Fibroblast of lung (primary cell): ENCODE results near the gene PTGFRN. TPM values are rescaled to one million over a fixed set of nuclear protein-coding genes. Genes with fewer than 3 reads are reported as not detected.

ENCODE experiments used
- DNase-seq, 2 donors: peaks; one replicate each; pipeline versions ENCODE4 v3.0.0 to v3.0.0-alpha.2; 2010; ENCODE audit warnings: low read depth in 2 of 2
- H2AFZ ChIP-seq: 2 replicates; pipeline ENCODE4 v1.5.1; 2012; ENCODE audit warnings: low read length, control low read depth, inconsistent platforms
- H3K27ac ChIP-seq: 2 replicates; pipeline ENCODE4 v1.5.1; 2011; ENCODE audit warnings: low read length, control low read depth; ENCODE audit not compliant: insufficient read depth
- H3K27me3 ChIP-seq: 2 replicates; pipeline ENCODE4 v1.5.1; 2011; ENCODE audit warnings: mild to moderate bottlenecking, low read length; ENCODE audit not compliant: control insufficient read depth, insufficient read depth
- H3K36me3 ChIP-seq: 2 replicates; pipeline ENCODE4 v1.5.1; 2011; ENCODE audit warnings: low read length; ENCODE audit not compliant: control insufficient read depth, insufficient read depth
- H3K4me1 ChIP-seq: 2 replicates; pipeline ENCODE4 v1.5.1; 2011; ENCODE audit warnings: low read length; ENCODE audit not compliant: control insufficient read depth, insufficient read depth; ENCODE audit errors: extremely low read depth
- H3K4me2 ChIP-seq: 2 replicates; pipeline ENCODE4 v1.5.1; 2011; ENCODE audit warnings: low read length, control low read depth; ENCODE audit not compliant: insufficient read depth; ENCODE audit errors: extremely low read depth
- H3K4me3 ChIP-seq, 4 experiments: fragments of 200-600 bp in 1 of 4; sonication (generic) in 1 of 4; replicated peaks in 1 of 4; 2 replicates each; pipeline ENCODE4 v1.5.1; 2011 to 2016; ENCODE audit warnings: low read length in 4 of 4, low read depth in 3 of 4, mild to moderate bottlenecking in 3 of 4, control low read depth in 2 of 4, inconsistent platforms in 1 of 4, mixed read lengths in 1 of 4; ENCODE audit not compliant: insufficient read depth in 1 of 4; ENCODE audit errors: control extremely low read depth in 1 of 4
- H3K79me2 ChIP-seq: 2 replicates; pipeline ENCODE4 v1.5.1; 2012; ENCODE audit warnings: mild to moderate bottlenecking, low read length, inconsistent platforms; ENCODE audit not compliant: control insufficient read depth, insufficient read depth
- H3K9ac ChIP-seq: 2 replicates; pipeline ENCODE4 v1.5.1; 2011; ENCODE audit warnings: mild to moderate bottlenecking, low read length, control low read depth; ENCODE audit not compliant: insufficient read depth
- H3K9me3 ChIP-seq: 2 replicates; pipeline ENCODE4 v1.5.1; 2012; ENCODE audit warnings: low read depth, low read length; ENCODE audit not compliant: control insufficient read depth, insufficient read depth
- H4K20me1 ChIP-seq: 2 replicates; pipeline ENCODE4 v1.5.1; 2011; ENCODE audit warnings: low read length; ENCODE audit not compliant: control insufficient read depth, insufficient read depth; ENCODE audit errors: extremely low read depth
- EZH2 ChIP-seq: IDR thresholded peaks from 2 replicates; pipeline ENCODE4 v1.5.1; 2012; ENCODE audit warnings: low read length, control low read depth, mild to moderate bottlenecking; ENCODE audit errors: missing control alignments
- polyA plus RNA-seq, 2 donors: library from polyadenylated mRNA; depleted of rRNA in 1 of 2; stranded (reverse) in 1 of 2; unstranded in 1 of 2; fragments of >200 nt; gene quantifications; 2 replicates each; pipeline ENCODE4 v1.2.1, GENCODE V29; 2011 to 2012; ENCODE audit warnings: missing spikeins in 1 of 2
- total RNA-seq: library from RNA; depleted of rRNA; stranded (reverse); fragments of >200 nt; gene quantifications from 2 replicates; pipeline ENCODE4 v1.2.1, GENCODE V29; 2014
- TF ChIP-seq, protein P1 (sequence below), 2 donors: IDR thresholded peaks in 1 of 2; conservative IDR thresholded peaks in 1 of 2; 1 replicate in 1 of 2; 2 replicates in 1 of 2; pipeline ENCODE4 v1.5.1; 2011 to 2012; ENCODE audit warnings: low read length in 2 of 2, control low read depth in 1 of 2, inconsistent platforms in 1 of 2, low read depth in 1 of 2, mild to moderate bottlenecking in 1 of 2

The PTGFRN gene
- total and polyA plus RNA-seq, 2 donors (not counting 1 experiment from before 2014, with no cell fraction given): 0.72 to 1.2 TPM

- peak; percentile 26 to 94 for DNase-seq
- H2AFZ ChIP-seq: no peak overlapping the region
- H3K27ac ChIP-seq: no peak overlapping the region
- H3K9me3 ChIP-seq: no peaks in the 10 kb centered on the region
- no peak for TF ChIP-seq EZH2
- TF ChIP-seq, protein P1, sequence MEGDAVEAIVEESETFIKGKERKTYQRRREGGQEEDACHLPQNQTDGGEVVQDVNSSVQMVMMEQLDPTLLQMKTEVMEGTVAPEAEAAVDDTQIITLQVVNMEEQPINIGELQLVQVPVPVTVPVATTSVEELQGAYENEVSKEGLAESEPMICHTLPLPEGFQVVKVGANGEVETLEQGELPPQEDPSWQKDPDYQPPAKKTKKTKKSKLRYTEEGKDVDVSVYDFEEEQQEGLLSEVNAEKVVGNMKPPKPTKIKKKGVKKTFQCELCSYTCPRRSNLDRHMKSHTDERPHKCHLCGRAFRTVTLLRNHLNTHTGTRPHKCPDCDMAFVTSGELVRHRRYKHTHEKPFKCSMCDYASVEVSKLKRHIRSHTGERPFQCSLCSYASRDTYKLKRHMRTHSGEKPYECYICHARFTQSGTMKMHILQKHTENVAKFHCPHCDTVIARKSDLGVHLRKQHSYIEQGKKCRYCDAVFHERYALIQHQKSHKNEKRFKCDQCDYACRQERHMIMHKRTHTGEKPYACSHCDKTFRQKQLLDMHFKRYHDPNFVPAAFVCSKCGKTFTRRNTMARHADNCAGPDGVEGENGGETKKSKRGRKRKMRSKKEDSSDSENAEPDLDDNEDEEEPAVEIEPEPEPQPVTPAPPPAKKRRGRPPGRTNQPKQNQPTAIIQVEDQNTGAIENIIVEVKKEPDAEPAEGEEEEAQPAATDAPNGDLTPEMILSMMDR (conservative IDR thresholded peaks at IDR 0.05 in 1 of 2, IDR thresholded peaks at IDR 0.05 in 1 of 2; ENCODE audit: low read depth in 1 of 2, low read length in 2 of 2): no peak
- H3K4me3 ChIP-seq: no peak overlapping the region
- no peaks in the 10 kb centered on the region for H3K79me2 ChIP-seq
- peak overlapping the region; percentile 48 for H3K4me2 ChIP-seq
- no peaks in the 10 kb centered on the region for H4K20me1 ChIP-seq
- H3K9ac ChIP-seq: no peak overlapping the region
- no peaks in the 10 kb centered on the region for H3K27me3 ChIP-seq
- no peaks in the 10 kb centered on the region for H3K4me1 ChIP-seq
- H3K36me3 ChIP-seq: no peaks in the 10 kb centered on the region
These were observed 41.7 kb downstream of the PTGFRN start for GRCh38 chr1:116951200-116951935.

DNA sequence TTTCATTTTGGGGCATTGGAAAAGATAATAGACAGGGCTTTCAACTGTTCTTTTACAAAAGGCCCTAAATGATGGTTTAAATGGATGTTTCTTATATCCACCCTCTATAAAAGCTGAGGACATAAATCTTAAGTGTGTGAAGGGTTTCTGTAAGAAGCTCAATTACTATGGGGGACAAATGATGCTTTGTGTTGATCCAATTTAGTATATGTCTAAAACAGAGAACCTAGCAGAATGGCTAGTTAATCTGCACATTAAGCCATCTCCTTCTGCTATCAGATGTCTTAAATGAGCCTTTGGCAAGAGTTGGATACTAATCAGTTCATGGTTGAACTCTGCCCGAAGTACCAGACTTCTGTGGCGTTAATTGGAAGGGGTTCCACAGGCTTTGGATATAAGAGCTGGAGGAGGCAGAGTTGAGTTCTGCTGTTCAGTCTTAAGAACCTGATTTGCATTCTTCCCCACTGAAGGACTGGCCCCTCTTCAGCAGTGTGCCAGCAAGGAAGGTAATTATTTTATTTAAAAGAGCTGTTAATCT lies 43.1 kb downstream of the PTGFRN start:
- Histone ChIP-seq H3K36me3 (no peaks in the 10 kb centered on the region), H3K9ac (no peak overlapping the region), H3K9me3 (no peaks in the 10 kb centered on the region), H4K20me1 (no peaks in the 10 kb centered on the region), H3K79me2 (no peaks in the 10 kb centered on the region), H3K4me3 (no peak overlapping the region), H2AFZ (no peak overlapping the region), H3K27me3 (no peaks in the 10 kb centered on the region), H3K4me1 (no peaks in the 10 kb centered on the region), H3K27ac (no peak overlapping the region), H3K4me2 (no peak overlapping the region)
- DNase-seq: no peak
- no peak for TF ChIP-seq EZH2
- TF ChIP-seq, protein P1 (conservative IDR thresholded peaks at IDR 0.05 in 1 of 2, IDR thresholded peaks at IDR 0.05 in 1 of 2; ENCODE audit: low read depth in 1 of 2, low read length in 2 of 2): no peak

- Histone ChIP-seq H3K27ac (no peak overlapping the region), H2AFZ (no peak overlapping the region), H3K4me3 (no peak overlapping the region), H3K9ac (no peak overlapping the region), H3K4me2 (no peak overlapping the region), H3K36me3 (no peaks in the 10 kb centered on the region), H3K79me2 (no peaks in the 10 kb centered on the region), H3K4me1 (no peaks in the 10 kb centered on the region), H3K27me3 (no peaks in the 10 kb centered on the region), H4K20me1 (no peaks in the 10 kb centered on the region), H3K9me3 (no peaks in the 10 kb centered on the region)
- no peak for DNase-seq
- TF ChIP-seq, protein P1 (conservative IDR thresholded peaks at IDR 0.05 in 1 of 2, IDR thresholded peaks at IDR 0.05 in 1 of 2; ENCODE audit: low read depth in 1 of 2, low read length in 2 of 2): no peak
- no peak for TF ChIP-seq EZH2
These were observed 44.7 kb downstream of the PTGFRN start for GRCh38 chr1:116954440-116954839.
